Effector memory CD8-positive, alpha-beta T cell (primary cell): ENCODE data around the gene FAM240B.

Experiments
- ATAC-seq: fragments of 150-1000 bp; cut with Tn5 transposase; replicated peaks from 2 replicates; pipeline ENCODE4 v1.10.0; 2021; ENCODE audit warnings: mild to moderate bottlenecking, moderate library complexity
- DNase-seq, 3 experiments: peaks; one replicate each; pipeline ENCODE4 v3.0.0; 2021
- H3K27ac Mint-ChIP-seq, 2 donors: one replicate each; pipeline ENCODE4 v1.8.0; 2022; ENCODE audit warnings: mild to moderate bottlenecking in 2 of 2, mixed read lengths in 2 of 2, moderate library complexity in 2 of 2
- H3K27me3 Mint-ChIP-seq, 2 donors: one replicate each; pipeline ENCODE4 v1.8.0; 2022; ENCODE audit warnings: mixed read lengths in 2 of 2
- H3K36me3 Mint-ChIP-seq: one replicate; pipeline ENCODE4 v1.8.0; 2022; ENCODE audit warnings: mild to moderate bottlenecking, moderate library complexity, mixed read lengths; ENCODE audit not compliant: insufficient read depth
- H3K4me1 Mint-ChIP-seq, 2 donors: one replicate each; pipeline ENCODE4 v1.8.0; 2022; ENCODE audit warnings: low read depth in 2 of 2, mixed read lengths in 2 of 2
- H3K4me3 Mint-ChIP-seq, 2 donors: one replicate each; pipeline ENCODE4 v1.8.0; 2022; ENCODE audit warnings: mild to moderate bottlenecking in 2 of 2, mixed read lengths in 2 of 2, moderate library complexity in 2 of 2
- H3K9me3 Mint-ChIP-seq, 2 donors: one replicate each; pipeline ENCODE4 v1.8.0; 2022; ENCODE audit warnings: mixed read lengths in 2 of 2

Gene FAM240B

GRCh38 chr9:38649731-38650363, 70.1 kb downstream of the FAM240B start:
- Mint-ChIP-seq H3K27ac (no peak overlapping the region), H3K27me3 (peaks cover 22 to 23% of the 10 kb centered on the region in 2 donors), H3K9me3 (peaks cover 0 to 3% of the 10 kb centered on the region in 2 donors), H3K4me3 (no peak overlapping the region), H3K36me3 (peaks cover 3% of the 10 kb centered on the region), H3K4me1 (no peaks in the 10 kb centered on the region)
- DNase-seq (no peak), ATAC-seq (no peak)

DNA sequence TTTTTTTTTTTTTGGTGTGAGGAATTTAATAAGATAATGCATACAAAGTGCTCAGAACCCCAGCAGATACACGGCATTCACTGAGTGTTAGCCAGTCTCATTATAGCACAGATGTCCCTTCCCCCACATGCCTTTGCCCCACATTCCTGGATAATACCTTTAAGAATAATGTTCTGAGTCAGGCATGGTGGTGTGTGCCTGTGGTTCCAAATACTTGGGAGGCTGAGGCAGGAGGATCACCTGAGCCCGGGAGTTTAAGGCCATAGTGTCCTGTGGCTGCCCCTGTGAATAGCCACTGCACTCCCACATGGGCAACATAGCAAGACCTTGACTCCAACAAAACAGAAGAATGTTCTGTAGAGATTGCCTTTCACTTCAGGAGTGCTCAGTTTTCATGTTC, 75.3 kb downstream of the FAM240B start:
- Mint-ChIP-seq H3K4me3 (no peak overlapping the region), H3K27me3 (peaks cover 28 to 35% of the 10 kb centered on the region in 2 donors), H3K4me1 (no peaks in the 10 kb centered on the region), H3K9me3 (peaks cover 0 to 3% of the 10 kb centered on the region in 2 donors), H3K27ac (no peak overlapping the region), H3K36me3 (peaks cover 3% of the 10 kb centered on the region)
- ATAC-seq, result no peak
- DNase-seq, result no peak
